GM11168 (cell line): ENCODE results near the gene ARNT2.

Experiments
- in situ Hi-C: fragments of 300-500 bp; cut with MboI; formaldehyde crosslinking; loops from one replicate; pipeline ENCODE4 v1.12.0; 2022; ENCODE audit warnings: low sequenced_read_pairs; ENCODE audit not compliant: unreplicated experiment

The ARNT2 gene

GRCh38 chr15:80405554-80405850 is 1.3 kb downstream of the ARNT2 start:
- in situ Hi-C loops: no loop called here

- in situ Hi-C loops: no loop called here
Observed at GRCh38 chr15:80405970-80406369, 1.8 kb downstream of the ARNT2 start.

GRCh38 chr15:80411788-80412288 is 7.7 kb downstream of the ARNT2 start:
- in situ Hi-C loops: no loop called here

GRCh38 chr15:80414546-80415357 is 10.6 kb downstream of the ARNT2 start:
- in situ Hi-C loops: no loop called here

- in situ Hi-C loops: no loop called here
Observed at GRCh38 chr15:80415358-80415670, 11.1 kb downstream of the ARNT2 start.

GRCh38 chr15:80416702-80417101 is 12.5 kb downstream of the ARNT2 start:
- in situ Hi-C loops: no loop called here

- in situ Hi-C loops: no loop called here
Observed at GRCh38 chr15:80418892-80419537, 14.8 kb downstream of the ARNT2 start.

GRCh38 chr15:80419546-80419945 is 15.4 kb downstream of the ARNT2 start:
- in situ Hi-C loops: no loop called here

GRCh38 chr15:80420658-80421057 is 16.5 kb downstream of the ARNT2 start:
- in situ Hi-C loops: no loop called here

GRCh38 chr15:80423215-80423614 is 19.0 kb downstream of the ARNT2 start:
- in situ Hi-C loops: no loop called here

- in situ Hi-C loops: no loop called here
Observed at GRCh38 chr15:80424381-80424780, 20.2 kb downstream of the ARNT2 start.

GRCh38 chr15:80426316-80426715 is 22.1 kb downstream of the ARNT2 start:
- in situ Hi-C loops: no loop called here

- in situ Hi-C loops: no loop called here
Observed at GRCh38 chr15:80429964-80430363, 25.8 kb downstream of the ARNT2 start.

- in situ Hi-C loops: no loop called here
Observed at GRCh38 chr15:80431635-80432344, 27.6 kb downstream of the ARNT2 start.

- in situ Hi-C loops: no loop called here
Observed at GRCh38 chr15:80432345-80432702, 28.1 kb downstream of the ARNT2 start.

GRCh38 chr15:80433836-80434235 is 29.7 kb downstream of the ARNT2 start:
- in situ Hi-C loops: no loop called here

GRCh38 chr15:80434926-80435720 is 30.9 kb downstream of the ARNT2 start:
- in situ Hi-C loops: no loop called here

- in situ Hi-C loops: no loop called here
Observed at GRCh38 chr15:80436511-80437307, 32.5 kb downstream of the ARNT2 start.

- in situ Hi-C loops: no loop called here
Observed at GRCh38 chr15:80437334-80437891, 33.2 kb downstream of the ARNT2 start.

- in situ Hi-C loops: no loop called here
Observed at GRCh38 chr15:80439140-80439539, 35.0 kb downstream of the ARNT2 start.
